ENCODE measurements around the gene CDK17. TPM values are rescaled to one million over a fixed set of nuclear protein-coding genes. Genes with fewer than 3 reads are reported as not detected.
"Not testable (repeated sequence)": the region's sequence is repeated elsewhere in the genome, so short reads cannot be mapped to it uniquely, and the experiment has no call there.

The CDK17 gene
- polyA plus RNA-seq, 4 donors = 34.7 to 47.6 (median 37.0) TPM

- no peak for DNase-seq (ENCODE audit: low read depth in 4 of 4, low spot score in 2 of 4)
These were observed 5.0 kb downstream of the CDK17 start for GRCh38 chr12:96395236-96395635.

- not testable (repeated sequence) for DNase-seq (ENCODE audit: low read depth in 4 of 4, low spot score in 2 of 4)
These were observed 7.0 kb downstream of the CDK17 start for GRCh38 chr12:96393229-96393628.

GRCh38 chr12:96392397-96392796 is 7.8 kb downstream of the CDK17 start:
- DNase-seq (ENCODE audit: low read depth in 4 of 4, low spot score in 2 of 4) = no peak

GRCh38 chr12:96387981-96388380 is 12.3 kb downstream of the CDK17 start:
- DNase-seq (ENCODE audit: low read depth in 4 of 4, low spot score in 2 of 4) = no peak

GRCh38 chr12:96386794-96387193 is 13.4 kb downstream of the CDK17 start:
- no peak for DNase-seq (ENCODE audit: low read depth in 4 of 4, low spot score in 2 of 4)

- no peak for DNase-seq (ENCODE audit: low read depth in 4 of 4, low spot score in 2 of 4)
These were observed 16.2 kb downstream of the CDK17 start for GRCh38 chr12:96383991-96384390.

GRCh38 chr12:96383371-96383770 is 16.9 kb downstream of the CDK17 start:
- no peak for DNase-seq (ENCODE audit: low read depth in 4 of 4, low spot score in 2 of 4)

GRCh38 chr12:96379743-96380142 is 20.5 kb downstream of the CDK17 start:
- DNase-seq (ENCODE audit: low read depth in 4 of 4, low spot score in 2 of 4) = not testable (repeated sequence)

- DNase-seq (ENCODE audit: low read depth in 4 of 4, low spot score in 2 of 4) = no peak
These were observed 21.9 kb downstream of the CDK17 start for GRCh38 chr12:96378319-96378718.

GRCh38 chr12:96376865-96377264 is 23.4 kb downstream of the CDK17 start:
- no peak for DNase-seq (ENCODE audit: low read depth in 4 of 4, low spot score in 2 of 4)

GRCh38 chr12:96375841-96376604 is 24.2 kb downstream of the CDK17 start:
- DNase-seq (ENCODE audit: low read depth in 4 of 4, low spot score in 2 of 4) = no peak

GRCh38 chr12:96375170-96375569 is 25.1 kb downstream of the CDK17 start:
- DNase-seq (ENCODE audit: low read depth in 4 of 4, low spot score in 2 of 4) = no peak

- no peak for DNase-seq (ENCODE audit: low read depth in 4 of 4, low spot score in 2 of 4)
These were observed 28.2 kb downstream of the CDK17 start for GRCh38 chr12:96371790-96372699.

GRCh38 chr12:96371138-96371789 is 29.0 kb downstream of the CDK17 start:
- no peak for DNase-seq (ENCODE audit: low read depth in 4 of 4, low spot score in 2 of 4)

- DNase-seq (ENCODE audit: low read depth in 4 of 4, low spot score in 2 of 4) = no peak
These were observed 31.6 kb downstream of the CDK17 start for GRCh38 chr12:96368687-96369086.

GRCh38 chr12:96368233-96368632 is 32.0 kb downstream of the CDK17 start:
- DNase-seq (ENCODE audit: low read depth in 4 of 4, low spot score in 2 of 4) = no peak

- no peak for DNase-seq (ENCODE audit: low read depth in 4 of 4, low spot score in 2 of 4)
These were observed 33.9 kb downstream of the CDK17 start for GRCh38 chr12:96366381-96366654.

- no peak for DNase-seq (ENCODE audit: low read depth in 4 of 4, low spot score in 2 of 4)
These were observed 34.4 kb downstream of the CDK17 start for GRCh38 chr12:96365604-96366380.

- no peak for DNase-seq (ENCODE audit: low read depth in 4 of 4, low spot score in 2 of 4)
These were observed 36.0 kb downstream of the CDK17 start for GRCh38 chr12:96364092-96364700.

- no peak for DNase-seq (ENCODE audit: low read depth in 4 of 4, low spot score in 2 of 4)
These were observed 39.2 kb downstream of the CDK17 start for GRCh38 chr12:96361074-96361473.

All from left renal cortex interstitium (tissue), 4 donors.